ENCODE measurements around the gene GPR52. TPM values are rescaled to one million over a fixed set of nuclear protein-coding genes. Genes with fewer than 3 reads are reported as not detected.

The GPR52 gene
- total RNA-seq, 2 experiments from 2014 or later, result 0.55 to 0.56 TPM

- Mint-ChIP-seq H3K9me3 (ENCODE audit: low read depth) (no peaks in the 10 kb centered on the region), H3K4me3 (no peak overlapping the region), H3K27ac (no peak overlapping the region), H3K36me3 (ENCODE audit: low read depth) (no peaks in the 10 kb centered on the region), H3K4me1 (no peaks in the 10 kb centered on the region), H3K27me3 (no peaks in the 10 kb centered on the region)
- no peak for ATAC-seq
- ChIA-PET POLR2A (no interaction called here), CTCF (no interaction called here)
- intact Hi-C loops (cut with DNase I, micrococcal nuclease), result no loop called here
- no peak for DNase-seq
Observed at GRCh38 chr1:174469052-174469451, 21.3 kb downstream of the GPR52 start.

GRCh38 chr1:174469687-174470086, 21.9 kb downstream of the GPR52 start:
- no peak overlapping the region for H3K27ac Mint-ChIP-seq
- no peak for DNase-seq

GRCh38 chr1:174479281-174479680, 31.5 kb downstream of the GPR52 start:
- H3K4me1 Mint-ChIP-seq, result no peaks in the 10 kb centered on the region
- ChIA-PET POLR2A (no interaction called here), CTCF (no interaction called here)
- H3K4me3 Mint-ChIP-seq, result no peak overlapping the region
- H3K27me3 Mint-ChIP-seq, result no peaks in the 10 kb centered on the region
- H3K9me3 Mint-ChIP-seq (ENCODE audit: low read depth), result no peaks in the 10 kb centered on the region
- intact Hi-C loops (cut with DNase I, micrococcal nuclease), result no loop called here
- no peak for DNase-seq
- peaks cover 4% of the 10 kb centered on the region for H3K36me3 Mint-ChIP-seq (ENCODE audit: low read depth)
- ATAC-seq, result no peak
- no peak overlapping the region for H3K27ac Mint-ChIP-seq

More at GRCh38 chr1:174469687-174470086, 21.9 kb downstream of the GPR52 start:
- Mint-ChIP-seq H3K4me1 (no peaks in the 10 kb centered on the region), H3K9me3 (ENCODE audit: low read depth) (no peaks in the 10 kb centered on the region), H3K4me3 (no peak overlapping the region), H3K36me3 (ENCODE audit: low read depth) (no peaks in the 10 kb centered on the region), H3K27me3 (no peaks in the 10 kb centered on the region)
- ChIA-PET CTCF (interaction anchor here (0.5 to 0.7 kb wide), 2 partner anchors 150 to 1639 kb away, joined by 3 read pairs; no protein-coding TSS in a partner anchor), POLR2A (no interaction called here)
- intact Hi-C loops (cut with DNase I, micrococcal nuclease), result no loop called here
- ATAC-seq, result no peak

- Mint-ChIP-seq H3K27ac (no peak overlapping the region), H3K4me3 (no peak overlapping the region), H3K36me3 (ENCODE audit: low read depth) (peaks cover 6% of the 10 kb centered on the region), H3K4me1 (no peaks in the 10 kb centered on the region), H3K27me3 (no peaks in the 10 kb centered on the region), H3K9me3 (ENCODE audit: low read depth) (no peaks in the 10 kb centered on the region)
- DNase-seq, result no peak
- ChIA-PET CTCF (no interaction called here), POLR2A (interaction anchor here (0.6 kb wide), 1 partner anchor 452 kb away, joined by 3 read pairs; no protein-coding TSS in a partner anchor)
- ATAC-seq, result no peak
- intact Hi-C loops (cut with DNase I, micrococcal nuclease), result no loop called here
Observed at GRCh38 chr1:174480324-174480723, 32.6 kb downstream of the GPR52 start.

GRCh38 chr1:174491606-174492005, 43.8 kb downstream of the GPR52 start:
- Mint-ChIP-seq H3K9me3 (ENCODE audit: low read depth) (peaks cover 7% of the 10 kb centered on the region), H3K36me3 (ENCODE audit: low read depth) (peaks cover 10% of the 10 kb centered on the region), H3K4me3 (no peak overlapping the region), H3K27me3 (no peaks in the 10 kb centered on the region), H3K4me1 (peaks cover 1% of the 10 kb centered on the region), H3K27ac (no peak overlapping the region)
- intact Hi-C loops (cut with DNase I, micrococcal nuclease), result no loop called here
- ChIA-PET POLR2A (no interaction called here), CTCF (no interaction called here)
- DNase-seq (no peak), ATAC-seq (no peak)

- Mint-ChIP-seq H3K27me3 (no peaks in the 10 kb centered on the region), H3K4me3 (no peak overlapping the region), H3K36me3 (ENCODE audit: low read depth) (no peaks in the 10 kb centered on the region), H3K9me3 (ENCODE audit: low read depth) (no peaks in the 10 kb centered on the region), H3K27ac (no peak overlapping the region), H3K4me1 (no peaks in the 10 kb centered on the region)
- ATAC-seq (no peak), DNase-seq (no peak)
- ChIA-PET POLR2A (no interaction called here), CTCF (interaction anchor here (0.7 kb wide), 1 partner anchor 25 kb away, joined by 3 read pairs; no protein-coding TSS in a partner anchor)
- intact Hi-C loops (cut with DNase I, micrococcal nuclease), result no loop called here
Observed at GRCh38 chr1:174497478-174497877, 49.7 kb downstream of the GPR52 start.
